Measurements from ENCODE around the gene COL28A1. TPM values are rescaled to one million over a fixed set of nuclear protein-coding genes. Genes with fewer than 3 reads are reported as not detected.
"Not testable (repeated sequence)": the region's sequence is repeated elsewhere in the genome, so short reads cannot be mapped to it uniquely, and the experiment has no call there.

The COL28A1 gene
- total RNA-seq, 1 experiment from 2014 or later = 0.81 TPM

- TF ChIP-seq ZNF263 (CRISPR knock-in tag; IDR thresholded peaks at IDR 0.05; ENCODE audit: low read depth) = no peak
Measured at GRCh38 chr7:7399707-7400106, 136.0 kb downstream of the COL28A1 start (continued).

GRCh38 chr7:7395785-7396184 lies 139.9 kb downstream of the COL28A1 start:
- H3K27ac Mint-ChIP-seq = no peak overlapping the region
- no peak for DNase-seq (ENCODE audit: low spot score)
- ATAC-seq = no peak
- TF ChIP-seq FOXP4 (CRISPR knock-in tag; IDR thresholded peaks at IDR 0.05) (no peak), NFYB (CRISPR knock-in tag; conservative IDR thresholded peaks at IDR 0.05; ENCODE audit: low read depth) (no peak), ZNF317 (CRISPR knock-in tag; IDR thresholded peaks at IDR 0.05; ENCODE audit: borderline replicate concordance, low read depth) (no peak)
- CTCF ChIA-PET = no interaction called here
- H3K4me3 Mint-ChIP-seq = no peak overlapping the region
- H3K36me3 Mint-ChIP-seq = peaks cover 22% of the 10 kb centered on the region
- no peaks in the 10 kb centered on the region; the same call in 1 of the 2 replicates for H3K27me3 Mint-ChIP-seq (ENCODE audit: low read depth)
- POLR2A ChIA-PET = interaction anchor here (1.2 kb wide), 1 partner anchor 8 kb away, joined by 3 read pairs; no protein-coding TSS in a partner anchor
- peaks cover 28% of the 10 kb centered on the region for H3K9me3 Mint-ChIP-seq
- H3K4me1 Mint-ChIP-seq = peaks cover 4% of the 10 kb centered on the region; the same call in 1 of the 2 replicates

- H3K27ac Mint-ChIP-seq; ATAC-seq; H3K4me1 Mint-ChIP-seq; POLR2A ChIA-PET; H3K4me3 Mint-ChIP-seq; DNase-seq (ENCODE audit: low spot score); CTCF ChIA-PET; H3K27me3 Mint-ChIP-seq (ENCODE audit: low read depth): not testable (repeated sequence)
- Mint-ChIP-seq H3K36me3 (peaks cover 39% of the 10 kb centered on the region), H3K9me3 (peaks cover 52% of the 10 kb centered on the region)
Measured at GRCh38 chr7:7388164-7388563, 147.5 kb downstream of the COL28A1 start.

- Mint-ChIP-seq H3K9me3 (peaks cover 24% of the 10 kb centered on the region), H3K4me3 (no peak overlapping the region), H3K27ac (no peak overlapping the region), H3K27me3 (ENCODE audit: low read depth) (peaks cover 2% of the 10 kb centered on the region; the same call in 1 of the 2 replicates), H3K4me1 (no peaks in the 10 kb centered on the region), H3K36me3 (peaks cover 16% of the 10 kb centered on the region)
- ATAC-seq = no peak
- CTCF ChIA-PET = no interaction called here
- no peak for DNase-seq (ENCODE audit: low spot score)
- TF ChIP-seq GRHL2 (CRISPR knock-in tag; IDR thresholded peaks at IDR 0.05; ENCODE audit: insufficient replicate concordance, severe bottlenecking) (no peak), E2F4 (CRISPR knock-in tag; IDR thresholded peaks at IDR 0.05; ENCODE audit: borderline replicate concordance, low read depth) (no peak), TEAD4 (CRISPR knock-in tag; IDR thresholded peaks at IDR 0.05) (no peak), ZNF138 (CRISPR knock-in tag; conservative IDR thresholded peaks at IDR 0.05) (no peak), ZMAT4 (CRISPR knock-in tag; IDR thresholded peaks at IDR 0.05) (no peak), AFF4 (CRISPR knock-in tag; IDR thresholded peaks at IDR 0.05; ENCODE audit: borderline replicate concordance) (no peak), MXD4 (CRISPR knock-in tag; IDR thresholded peaks at IDR 0.05; ENCODE audit: borderline replicate concordance) (no peak), ZBTB21 (CRISPR knock-in tag; IDR thresholded peaks at IDR 0.05; ENCODE audit: borderline replicate concordance) (no peak), SP1 (CRISPR knock-in tag; conservative IDR thresholded peaks at IDR 0.05) (no peak), STAT6 (CRISPR knock-in tag; conservative IDR thresholded peaks at IDR 0.05; ENCODE audit: low read depth) (no peak)
- POLR2A ChIA-PET = no interaction called here
Measured at GRCh38 chr7:7385421-7385820, 150.3 kb downstream of the COL28A1 start.
